Activated naive CD8-positive, alpha-beta T cell (primary cell): ENCODE results near the gene SHD.
"Not testable (repeated sequence)": the region's sequence is repeated elsewhere in the genome, so short reads cannot be mapped to it uniquely, and the experiment has no call there.

Source experiments
- H3K27ac Mint-ChIP-seq: one replicate; pipeline ENCODE4 v1.8.0; 2021; ENCODE audit warnings: mixed read lengths
- H3K27me3 Mint-ChIP-seq: one replicate; pipeline ENCODE4 v1.8.0; 2021; ENCODE audit warnings: mixed read lengths
- H3K36me3 Mint-ChIP-seq: one replicate; pipeline ENCODE4 v1.8.0; 2021; ENCODE audit warnings: mixed read lengths
- H3K4me1 Mint-ChIP-seq: one replicate; pipeline ENCODE4 v1.8.0; 2021; ENCODE audit warnings: low read depth, mixed read lengths
- H3K4me3 Mint-ChIP-seq: one replicate; pipeline ENCODE4 v1.8.0; 2021; ENCODE audit warnings: mild to moderate bottlenecking, mixed read lengths
- H3K9me3 Mint-ChIP-seq: one replicate; pipeline ENCODE4 v1.8.0; 2021; ENCODE audit warnings: low read depth, mixed read lengths

SHD gene

GRCh38 chr19:4278419-4279266, at the start of gene SHD:
TSS of gene SHD (plus strand) at chr19:4279266. CDS start at chr19:4280064, 798 bp downstream.
- H3K27ac Mint-ChIP-seq, result no peak within 1 kb of the TSS

GRCh38 chr19:4230237-4230636, 48.8 kb upstream of the SHD start:
- not testable (repeated sequence) for H3K9me3 Mint-ChIP-seq, H3K27me3 Mint-ChIP-seq, H3K36me3 Mint-ChIP-seq, H3K27ac Mint-ChIP-seq, H3K4me1 Mint-ChIP-seq, H3K4me3 Mint-ChIP-seq

More at GRCh38 chr19:4278419-4279266, at the start of gene SHD:
- no peaks in the 10 kb centered on the region for H3K36me3 Mint-ChIP-seq
- peaks cover 3% of the 10 kb centered on the region for H3K27me3 Mint-ChIP-seq
- H3K4me1 Mint-ChIP-seq, result peaks cover 7% of the 10 kb centered on the region
- H3K4me3 Mint-ChIP-seq, result peak within 1 kb of the TSS; percentile 68
- H3K9me3 Mint-ChIP-seq, result no peaks in the 10 kb centered on the region

- H3K27ac Mint-ChIP-seq, H3K4me3 Mint-ChIP-seq, H3K27me3 Mint-ChIP-seq, H3K9me3 Mint-ChIP-seq, H3K4me1 Mint-ChIP-seq, H3K36me3 Mint-ChIP-seq: not testable (repeated sequence)
Observed at GRCh38 chr19:4231521-4231920, 47.5 kb upstream of the SHD start.

DNA sequence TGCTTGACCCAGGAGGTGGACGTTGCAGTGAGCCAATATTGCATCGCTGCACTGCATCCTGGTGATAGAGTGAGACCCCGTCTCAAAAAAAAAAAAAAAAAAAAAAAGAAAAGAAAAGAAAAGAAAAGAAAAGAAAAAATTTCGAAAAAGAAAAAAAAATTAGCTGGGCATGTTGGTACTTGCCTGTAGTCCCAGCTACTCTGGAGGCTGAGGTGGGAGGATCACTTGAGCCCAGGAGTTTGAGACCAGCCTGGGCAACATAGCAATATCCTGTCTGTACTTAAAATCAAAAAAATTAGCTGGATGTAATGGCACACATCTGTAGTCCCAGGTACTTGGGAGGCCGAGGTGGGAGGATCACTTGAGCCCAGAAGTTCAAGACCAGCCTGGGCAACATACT, 46.9 kb upstream of the SHD start:
- H3K27ac Mint-ChIP-seq, H3K4me1 Mint-ChIP-seq, H3K36me3 Mint-ChIP-seq, H3K4me3 Mint-ChIP-seq, H3K27me3 Mint-ChIP-seq, H3K9me3 Mint-ChIP-seq: not testable (repeated sequence)

GRCh38 chr19:4232614-4233281, 46.3 kb upstream of the SHD start:
- no peaks in the 10 kb centered on the region for H3K9me3 Mint-ChIP-seq
- H3K27ac Mint-ChIP-seq, result no peak overlapping the region
- H3K4me1 Mint-ChIP-seq, result peaks cover 6% of the 10 kb centered on the region
- no peak overlapping the region for H3K4me3 Mint-ChIP-seq
- peaks cover 7% of the 10 kb centered on the region for H3K27me3 Mint-ChIP-seq
- no peaks in the 10 kb centered on the region for H3K36me3 Mint-ChIP-seq

- H3K27ac Mint-ChIP-seq, result no peak overlapping the region
- peaks cover 6% of the 10 kb centered on the region for H3K4me1 Mint-ChIP-seq
Observed at GRCh38 chr19:4233282-4233853, 45.7 kb upstream of the SHD start.

DNA sequence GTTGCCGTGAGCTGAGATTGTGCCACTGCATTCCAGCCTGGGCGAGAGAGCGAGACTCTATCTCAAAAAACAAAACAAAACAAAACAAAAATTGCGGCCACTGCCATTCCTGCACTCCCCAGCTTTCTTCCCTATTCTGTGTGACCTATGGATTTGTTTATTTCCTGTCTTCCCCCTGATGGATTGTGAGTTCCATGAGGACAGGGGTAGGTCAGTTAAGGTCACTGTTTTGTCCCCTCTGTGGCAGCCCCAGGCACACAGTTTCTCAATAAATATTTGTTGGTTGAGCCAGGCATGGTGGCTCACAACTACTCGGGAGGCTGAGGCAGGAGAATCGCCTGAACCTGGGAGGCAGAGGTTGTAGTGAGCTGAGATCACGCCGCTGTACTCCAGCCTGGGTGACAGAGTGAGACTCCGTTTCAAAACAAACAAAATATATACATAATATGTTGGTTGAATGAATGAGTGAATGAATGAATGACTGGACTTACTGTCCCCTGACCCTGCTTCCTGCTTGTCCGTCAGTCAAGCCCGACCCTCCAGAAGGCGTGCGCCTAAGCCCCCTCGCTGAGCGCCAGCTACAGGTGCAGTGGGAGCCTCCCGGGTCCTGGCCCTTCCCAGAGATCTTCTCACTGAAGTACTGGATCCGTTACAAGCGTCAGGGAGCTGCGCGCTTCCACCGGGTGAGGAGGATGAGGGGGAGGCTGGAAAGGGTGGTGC, 44.8 kb upstream of the SHD start:
- Mint-ChIP-seq H3K9me3 (no peaks in the 10 kb centered on the region), H3K27me3 (peaks cover 7% of the 10 kb centered on the region), H3K4me3 (no peak overlapping the region), H3K4me1 (peaks cover 6% of the 10 kb centered on the region), H3K27ac (no peak overlapping the region), H3K36me3 (no peaks in the 10 kb centered on the region)

More at GRCh38 chr19:4233282-4233853, 45.7 kb upstream of the SHD start:
- Mint-ChIP-seq H3K27me3 (peaks cover 7% of the 10 kb centered on the region), H3K4me3 (no peak overlapping the region), H3K36me3 (no peaks in the 10 kb centered on the region), H3K9me3 (no peaks in the 10 kb centered on the region)

- no peak overlapping the region for H3K4me3 Mint-ChIP-seq
- H3K27ac Mint-ChIP-seq, result no peak overlapping the region
- H3K27me3 Mint-ChIP-seq, result peaks cover 5% of the 10 kb centered on the region
- no peaks in the 10 kb centered on the region for H3K9me3 Mint-ChIP-seq
- H3K4me1 Mint-ChIP-seq, result peaks cover under 1% of the 10 kb centered on the region
- H3K36me3 Mint-ChIP-seq, result no peaks in the 10 kb centered on the region
Observed at GRCh38 chr19:4234862-4235201, 44.2 kb upstream of the SHD start.

DNA sequence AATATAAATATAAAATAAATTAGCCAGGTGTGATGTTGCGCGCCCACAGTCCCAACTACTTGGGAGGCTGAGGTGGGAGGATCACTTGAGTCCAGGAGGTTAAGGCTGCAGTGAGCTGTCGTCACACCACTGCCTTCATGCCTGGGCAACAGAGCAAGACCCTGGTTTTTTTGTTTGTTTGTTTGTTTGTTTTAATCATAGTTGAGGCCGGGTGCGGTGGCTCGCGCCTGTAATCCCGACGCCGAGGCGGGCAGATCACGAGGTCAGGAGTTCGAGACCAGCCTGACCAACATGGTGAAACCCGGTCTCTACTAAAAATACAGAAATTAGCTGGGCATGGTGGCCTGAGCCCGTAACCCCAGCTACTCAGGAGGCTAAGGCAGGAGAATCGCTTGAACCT, 41.6 kb upstream of the SHD start:
- H3K27me3 Mint-ChIP-seq, H3K27ac Mint-ChIP-seq, H3K4me3 Mint-ChIP-seq, H3K9me3 Mint-ChIP-seq, H3K36me3 Mint-ChIP-seq, H3K4me1 Mint-ChIP-seq: not testable (repeated sequence)

GRCh38 chr19:4238831-4239230, 40.2 kb upstream of the SHD start:
- Mint-ChIP-seq H3K4me1 (no peaks in the 10 kb centered on the region), H3K9me3 (peaks cover 5% of the 10 kb centered on the region), H3K4me3 (no peak overlapping the region), H3K27me3 (peaks cover 2% of the 10 kb centered on the region), H3K27ac (no peak overlapping the region), H3K36me3 (peaks cover 4% of the 10 kb centered on the region)

GRCh38 chr19:4241824-4242430, 37.1 kb upstream of the SHD start:
- Mint-ChIP-seq H3K4me1 (peaks cover 6% of the 10 kb centered on the region), H3K9me3 (peaks cover 5% of the 10 kb centered on the region), H3K27me3 (peaks cover 2% of the 10 kb centered on the region), H3K4me3 (no peak overlapping the region), H3K27ac (no peak overlapping the region), H3K36me3 (peaks cover 4% of the 10 kb centered on the region)

DNA sequence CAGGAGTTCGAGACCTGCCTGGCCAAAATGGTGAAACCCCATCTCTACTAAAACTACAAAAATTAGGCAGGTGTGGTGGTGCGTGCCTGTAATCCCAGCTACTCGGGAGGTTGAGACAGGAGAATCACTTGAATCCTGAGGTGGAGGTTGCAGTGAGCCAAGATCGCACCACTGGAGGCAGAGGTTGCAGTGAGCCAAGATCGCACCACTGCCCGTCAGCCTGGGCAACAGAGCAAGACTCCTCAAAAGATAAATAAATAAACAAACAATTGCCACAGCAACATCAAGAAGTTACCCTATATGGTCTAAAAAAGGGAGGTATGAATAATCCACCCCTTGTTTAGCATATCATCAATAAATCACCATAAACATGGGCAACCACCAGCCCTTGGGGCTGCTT, 33.1 kb upstream of the SHD start:
- H3K4me1 Mint-ChIP-seq, result peaks cover 19% of the 10 kb centered on the region
- not testable (repeated sequence) for H3K9me3 Mint-ChIP-seq, H3K27me3 Mint-ChIP-seq
- peak overlapping the region; percentile 93 for H3K4me3 Mint-ChIP-seq
- H3K36me3 Mint-ChIP-seq, result peaks cover 11% of the 10 kb centered on the region
- peak overlapping the region; percentile 97 for H3K27ac Mint-ChIP-seq

DNA sequence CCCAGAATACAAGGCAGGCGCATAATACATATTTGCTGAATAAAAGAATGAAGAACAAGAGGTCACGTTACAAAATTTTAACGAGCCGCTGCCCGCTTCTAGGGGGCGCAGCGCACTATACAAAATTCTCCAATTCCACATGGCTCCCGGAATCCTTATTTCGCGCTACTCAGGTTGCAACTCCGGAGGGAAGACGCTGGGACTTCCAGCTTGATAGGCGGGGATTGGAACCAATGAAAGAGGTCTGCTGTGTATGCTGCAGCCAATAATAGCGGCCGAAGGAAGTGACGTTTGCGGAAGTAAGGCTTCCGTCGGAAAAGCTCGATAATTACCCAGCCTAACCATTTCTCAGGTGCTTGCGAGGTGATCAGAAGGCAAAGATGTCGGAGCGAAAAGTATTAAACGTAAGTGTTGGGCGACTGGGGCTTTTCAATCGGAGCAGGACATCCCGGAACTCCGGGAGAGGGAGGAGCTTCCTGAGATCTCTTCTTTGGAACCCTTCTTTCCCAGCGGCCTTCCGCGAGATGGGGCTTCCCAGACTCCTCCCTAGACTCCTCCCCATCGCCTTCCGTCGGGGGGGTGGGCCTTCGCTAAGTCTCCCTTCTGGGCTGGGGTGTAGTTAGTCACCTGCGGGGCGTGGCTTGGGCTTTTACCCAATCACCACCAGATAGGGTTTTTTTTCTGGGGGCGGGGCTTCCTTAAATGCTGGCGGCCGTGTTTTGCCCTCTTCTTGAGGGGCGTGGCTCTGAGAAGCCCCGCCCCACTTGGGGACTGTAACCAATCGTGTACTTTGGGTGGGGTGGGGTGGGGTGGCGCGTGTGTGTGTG, 32.1 kb upstream of the SHD start, which contains the start of gene YJU2:
YJU2 (plus strand) TSS at position 314 of the 827 bp plus-strand sequence; CDS start at position 381, 67 bp downstream.
- Mint-ChIP-seq H3K4me3 (peak within 1 kb of the TSS; percentile 93), H3K27ac (peak within 1 kb of the TSS; percentile 97), H3K9me3 (peaks cover 2% of the 10 kb centered on the region), H3K36me3 (peaks cover 9% of the 10 kb centered on the region), H3K4me1 (peaks cover 19% of the 10 kb centered on the region), H3K27me3 (peaks cover 2% of the 10 kb centered on the region)

GRCh38 chr19:4256563-4256962, 22.5 kb upstream of the SHD start:
- no peak overlapping the region for H3K27ac Mint-ChIP-seq
- peaks cover 13% of the 10 kb centered on the region for H3K36me3 Mint-ChIP-seq
- H3K9me3 Mint-ChIP-seq, result no peaks in the 10 kb centered on the region

More at GRCh38 chr19:4256563-4256962, 22.5 kb upstream of the SHD start:
- Mint-ChIP-seq H3K27me3 (no peaks in the 10 kb centered on the region), H3K4me1 (peaks cover 2% of the 10 kb centered on the region), H3K4me3 (no peak overlapping the region)
